Right lobe of liver (tissue), 4 donors: ENCODE data around the gene ATP10A.

Experiments used
- POLR2A ChIP-seq: fragments of 450-650 bp; IDR thresholded peaks from one replicate; pipeline ENCODE4 v1.6.1; 2017; ENCODE audit warnings: antibody characterized with exemption, mild to moderate bottlenecking
- TF ChIP-seq, protein P1 (sequence below), 4 donors: fragments of 200-600 bp in 3 of 4; fragments of 450-650 bp in 1 of 4; IDR thresholded peaks; one replicate each; pipeline versions ENCODE4 v1.5.1 to v1.8.0; 2016 to 2022; ENCODE audit warnings: antibody characterized with exemption in 4 of 4, mild to moderate bottlenecking in 2 of 4
- donor health status: DM: no; HTN: no; CAD: no.
- donor health status: DM: no; HTN: no; CAD: no.
- donor health status: DM: no; HTN: yes; CAD: no.

DNA sequence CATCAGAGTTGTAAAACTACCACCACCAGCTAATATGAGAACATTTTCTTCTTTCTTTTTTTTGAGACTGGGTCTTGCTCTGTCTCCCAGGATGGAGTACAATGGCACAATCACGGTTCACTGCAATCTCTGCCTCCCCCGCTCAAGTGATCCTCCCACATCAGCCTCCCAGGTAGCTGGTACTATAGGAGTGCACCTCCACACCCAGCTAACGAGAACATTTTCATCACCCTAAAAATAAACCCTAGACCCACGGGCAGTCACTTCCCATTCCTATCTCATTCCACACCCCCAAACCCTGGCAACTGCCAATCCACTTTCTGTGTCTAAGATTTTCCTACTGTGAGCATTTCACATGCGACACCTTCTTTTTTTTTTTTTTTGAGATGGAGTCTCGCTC lies 130.9 kb downstream of the ATP10A start:
- TF ChIP-seq, protein P1, sequence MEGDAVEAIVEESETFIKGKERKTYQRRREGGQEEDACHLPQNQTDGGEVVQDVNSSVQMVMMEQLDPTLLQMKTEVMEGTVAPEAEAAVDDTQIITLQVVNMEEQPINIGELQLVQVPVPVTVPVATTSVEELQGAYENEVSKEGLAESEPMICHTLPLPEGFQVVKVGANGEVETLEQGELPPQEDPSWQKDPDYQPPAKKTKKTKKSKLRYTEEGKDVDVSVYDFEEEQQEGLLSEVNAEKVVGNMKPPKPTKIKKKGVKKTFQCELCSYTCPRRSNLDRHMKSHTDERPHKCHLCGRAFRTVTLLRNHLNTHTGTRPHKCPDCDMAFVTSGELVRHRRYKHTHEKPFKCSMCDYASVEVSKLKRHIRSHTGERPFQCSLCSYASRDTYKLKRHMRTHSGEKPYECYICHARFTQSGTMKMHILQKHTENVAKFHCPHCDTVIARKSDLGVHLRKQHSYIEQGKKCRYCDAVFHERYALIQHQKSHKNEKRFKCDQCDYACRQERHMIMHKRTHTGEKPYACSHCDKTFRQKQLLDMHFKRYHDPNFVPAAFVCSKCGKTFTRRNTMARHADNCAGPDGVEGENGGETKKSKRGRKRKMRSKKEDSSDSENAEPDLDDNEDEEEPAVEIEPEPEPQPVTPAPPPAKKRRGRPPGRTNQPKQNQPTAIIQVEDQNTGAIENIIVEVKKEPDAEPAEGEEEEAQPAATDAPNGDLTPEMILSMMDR (IDR thresholded peaks at IDR 0.05) = no peak
- no peak for TF ChIP-seq POLR2A
